Hippocampal formation (tissue), 2 donors: ENCODE results near the gene ATP2B1.
A peak's percentile ranks its signal among the peaks of the same experiment; 100 is the strongest.
"Not testable (repeated sequence)": the region's sequence is repeated elsewhere in the genome, so short reads cannot be mapped to it uniquely, and the experiment has no call there.

Source experiments
- DNase-seq, 2 donors: peaks; one replicate each; lab custom pipeline; 2025; lab: John Stamatoyannopoulos, UW

Gene ATP2B1

GRCh38 chr12:89708565-89709156 lies at the start of gene ATP2B1:
ATP2B1 (minus strand) TSS chr12:89708838; CDS start chr12:89655886, 52,952 bp downstream.
- peak; percentile 82 to 83 for DNase-seq

- not testable (repeated sequence) for DNase-seq
These were observed 49.3 kb upstream of the ATP2B1 start for GRCh38 chr12:89757987-89758386.

GRCh38 chr12:89756585-89757398 lies 48.2 kb upstream of the ATP2B1 start:
- DNase-seq: peak in 1 of 2 donors; percentile 2

- DNase-seq: no peak
These were observed 47.6 kb upstream of the ATP2B1 start for GRCh38 chr12:89756194-89756584.

- DNase-seq: no peak
These were observed 45.4 kb upstream of the ATP2B1 start for GRCh38 chr12:89753997-89754396.

GRCh38 chr12:89752341-89752740 lies 43.7 kb upstream of the ATP2B1 start:
- DNase-seq: no peak

- DNase-seq: no peak
These were observed 42.0 kb upstream of the ATP2B1 start for GRCh38 chr12:89750389-89751351.

- no peak for DNase-seq
These were observed 40.2 kb upstream of the ATP2B1 start for GRCh38 chr12:89748791-89749190.

- no peak for DNase-seq
These were observed 36.6 kb upstream of the ATP2B1 start for GRCh38 chr12:89745286-89745685.

- no peak for DNase-seq
These were observed 33.8 kb upstream of the ATP2B1 start for GRCh38 chr12:89742337-89743022.

- DNase-seq: no peak
These were observed 32.3 kb upstream of the ATP2B1 start for GRCh38 chr12:89740943-89741342.

GRCh38 chr12:89736995-89737394 lies 28.4 kb upstream of the ATP2B1 start:
- DNase-seq: no peak

GRCh38 chr12:89733579-89734201 lies 25.1 kb upstream of the ATP2B1 start:
- no peak for DNase-seq

GRCh38 chr12:89732522-89732921 lies 23.9 kb upstream of the ATP2B1 start:
- DNase-seq: no peak

GRCh38 chr12:89731614-89732013 lies 23.0 kb upstream of the ATP2B1 start:
- no peak for DNase-seq

- DNase-seq: no peak
These were observed 22.5 kb upstream of the ATP2B1 start for GRCh38 chr12:89731089-89731488.

GRCh38 chr12:89729946-89730459 lies 21.4 kb upstream of the ATP2B1 start:
- DNase-seq: no peak

GRCh38 chr12:89723276-89723675 lies 14.6 kb upstream of the ATP2B1 start:
- DNase-seq: no peak

GRCh38 chr12:89721291-89721987 lies 12.8 kb upstream of the ATP2B1 start:
- no peak for DNase-seq

GRCh38 chr12:89717759-89718523 lies 9.3 kb upstream of the ATP2B1 start:
- no peak for DNase-seq
